ENCODE measurements around the gene SLC38A1. TPM values are rescaled to one million over a fixed set of nuclear protein-coding genes. Genes with fewer than 3 reads are reported as not detected.

The SLC38A1 gene
- total RNA-seq, 1 experiment from 2014 or later: 107 TPM

GRCh38 chr12:46260913-46261476 is 7.8 kb downstream of the SLC38A1 start:
- Histone ChIP-seq H3K27me3 (ENCODE audit: low read length) (no peaks in the 10 kb centered on the region), H3K4me1 (ENCODE audit: insufficient read depth, low read length) (peaks cover 70% of the 10 kb centered on the region), H3K36me3 (ENCODE audit: low read depth, low read length) (peaks cover 2% of the 10 kb centered on the region), H3K4me3 (ENCODE audit: low read length) (peak overlapping the region; percentile 52; the same call in 1 of the 2 replicates), H3F3A (ENCODE audit: low read length, unreplicated experiment) (no peaks in the 10 kb centered on the region), H3K79me2 (ENCODE audit: low read length) (peaks cover 100% of the 10 kb centered on the region), H3K27ac (ENCODE audit: low read length) (peak overlapping the region; percentile 78), H4K20me1 (ENCODE audit: low read length) (peaks cover 83% of the 10 kb centered on the region), H3K4me2 (ENCODE audit: low read length) (peak overlapping the region; percentile 80), H3K9me3 (ENCODE audit: low read length) (no peaks in the 10 kb centered on the region), H3K9ac (ENCODE audit: low read length) (peak overlapping the region; percentile 7; the same call in 1 of the 2 replicates), H2AFZ (ENCODE audit: low read length) (no peak overlapping the region), H3K9me2 (replicated peaks; ENCODE audit: low read length) (no peaks in the 10 kb centered on the region)
- peak; percentile 65 for ATAC-seq
- no TSS peak for BruUV-seq (replicated peaks)
- DNase-seq: peak; percentile 94
- intact Hi-C loops (cut with micrococcal nuclease): loop anchor here (10.0 kb wide), 1 partner anchor 754 kb away; no protein-coding TSS in a partner anchor
- ChIA-PET CTCF (no interaction called here), POLR2A (ENCODE audit: unreplicated experiment) (no interaction called here)
- TF ChIP-seq EZH2phosphoT487 (IDR thresholded peaks at IDR 0.05; ENCODE audit: borderline replicate concordance, low read length) (no peak), EZH2 (IDR thresholded peaks at IDR 0.05; ENCODE audit: low read length, unreplicated experiment) (no peak), CTCF (conservative IDR thresholded peaks at IDR 0.05; ENCODE audit: low read depth, low read length) (no peak)

GRCh38 chr12:46260124-46260912 is 8.5 kb downstream of the SLC38A1 start:
- Histone ChIP-seq H3K4me1 (ENCODE audit: insufficient read depth, low read length) (peaks cover 63% of the 10 kb centered on the region), H3K9me2 (replicated peaks; ENCODE audit: low read length) (no peaks in the 10 kb centered on the region), H3K4me3 (ENCODE audit: low read length) (peak overlapping the region; percentile 52; the same call in 1 of the 2 replicates), H3K36me3 (ENCODE audit: low read depth, low read length) (peaks cover 2% of the 10 kb centered on the region), H3F3A (ENCODE audit: low read length, unreplicated experiment) (no peaks in the 10 kb centered on the region), H3K9me3 (ENCODE audit: low read length) (no peaks in the 10 kb centered on the region), H2AFZ (ENCODE audit: low read length) (no peak overlapping the region), H4K20me1 (ENCODE audit: low read length) (peaks cover 76% of the 10 kb centered on the region), H3K27ac (ENCODE audit: low read length) (peak overlapping the region; percentile 78), H3K9ac (ENCODE audit: low read length) (peak overlapping the region; percentile 7; the same call in 1 of the 2 replicates), H3K27me3 (ENCODE audit: low read length) (no peaks in the 10 kb centered on the region), H3K4me2 (ENCODE audit: low read length) (peak overlapping the region; percentile 80), H3K79me2 (ENCODE audit: low read length) (peaks cover 100% of the 10 kb centered on the region)
- intact Hi-C loops (cut with micrococcal nuclease): loop anchor here (10.0 kb wide), 1 partner anchor 754 kb away; no protein-coding TSS in a partner anchor
- ChIA-PET POLR2A (ENCODE audit: unreplicated experiment) (interaction anchor here (0.5 kb wide), 1 partner anchor 738 kb away, joined by 6 read pairs; no protein-coding TSS in a partner anchor), CTCF (no interaction called here)
- DNase-seq (peak; percentile 25), ATAC-seq (no peak)
- no TSS peak for BruUV-seq (replicated peaks)
- TF ChIP-seq EZH2phosphoT487 (IDR thresholded peaks at IDR 0.05; ENCODE audit: borderline replicate concordance, low read length) (no peak), EZH2 (IDR thresholded peaks at IDR 0.05; ENCODE audit: low read length, unreplicated experiment) (no peak), CTCF (conservative IDR thresholded peaks at IDR 0.05; ENCODE audit: low read depth, low read length) (no peak)
